ENCODE measurements around the gene SYT3. TPM values are rescaled to one million over a fixed set of nuclear protein-coding genes. Genes with fewer than 3 reads are reported as not detected.

SYT3 gene
- total and polyA plus RNA-seq, 2 of the 13 experiments (the other 11 are each of a cell fraction or from before 2014, with no cell fraction given): not detected

GRCh38 chr19:50602496-50602895 is 37.2 kb downstream of the SYT3 start:
- no TSS peak for BruUV-seq (replicated peaks)
- Histone ChIP-seq H4K20me1 (ENCODE audit: insufficient read depth, low read length) (no peaks in the 10 kb centered on the region), H3K9me3 (ENCODE audit: low read length) (no peaks in the 10 kb centered on the region), H2AFZ (ENCODE audit: low read length) (no peak overlapping the region), H3K36me3 (replicated peaks in 1 of 2; ENCODE audit: control insufficient read depth in 1 of 2, insufficient read depth in 2 of 2, low read length in 2 of 2) (no peaks in the 10 kb centered on the region), H3K9ac (ENCODE audit: insufficient read depth, low read depth, low read length) (no peak overlapping the region), H3K27ac (ENCODE audit: extremely low read length, insufficient read depth, low read length) (no peak overlapping the region), H3K4me1 (ENCODE audit: insufficient read depth, low read length) (no peaks in the 10 kb centered on the region), H3K4me3 (replicated peaks in 1 of 3; ENCODE audit: insufficient read depth in 1 of 3, low read depth in 2 of 3, low read length in 3 of 3) (no peak overlapping the region), H3K4me2 (ENCODE audit: low read depth, low read length) (no peak overlapping the region), H3K79me2 (ENCODE audit: insufficient read depth, low read length) (no peaks in the 10 kb centered on the region), H3K27me3 (ENCODE audit: control insufficient read depth in 1 of 2, insufficient read depth in 2 of 2, low read length in 2 of 2) (peaks cover 1 to 22% of the 10 kb centered on the region in 2 experiments; a peak in 2 of 5 replicates)
- FAIRE-seq (no peak), ATAC-seq (no peak), DNase-seq (ENCODE audit: low spot score) (no peak)
- intact Hi-C loops (cut with micrococcal nuclease; ENCODE audit: unreplicated experiment) (no loop called here), in situ Hi-C loops (cut with HindIII; ENCODE audit: extremely low pct_ligation_motif_present, low pct_unique_long_range_greater_than_20kb) (loop anchor here (10.0 kb wide), 1 partner anchor 182 kb away; no protein-coding TSS in a partner anchor)
- WGBS (ENCODE audit: low lambda C conversion rate): 16% methylated on average over 6 of the region's 6 CpGs
- ChIA-PET POLR2A (no interaction called here), CTCF (ENCODE audit: low intra/inter-chr PET ratio, low total read pairs) (no interaction called here)
- TF ChIP-seq CSRNP1 (CRISPR knock-in tag; IDR thresholded peaks at IDR 0.05): no peak
- no peak for TF ChIP-seq FOXJ3 (CRISPR knock-in tag; IDR thresholded peaks at IDR 0.05; ENCODE audit: borderline replicate concordance)
- no peak for TF ChIP-seq ZNF253 (CRISPR knock-in tag; IDR thresholded peaks at IDR 0.05; ENCODE audit: borderline replicate concordance)
- TF ChIP-seq ATAD3A (CRISPR knock-in tag; IDR thresholded peaks at IDR 0.05): no peak
- no peak for TF ChIP-seq HINFP (CRISPR knock-in tag; IDR thresholded peaks at IDR 0.05; ENCODE audit: low read depth)
- TF ChIP-seq ZNF790 (CRISPR knock-in tag; IDR thresholded peaks at IDR 0.05; ENCODE audit: borderline replicate concordance): no peak
- no peak for TF ChIP-seq MNT (IDR thresholded peaks at IDR 0.05)
- no peak for TF ChIP-seq ZNF616 (CRISPR knock-in tag; IDR thresholded peaks at IDR 0.05; ENCODE audit: low read depth)
- no peak for TF ChIP-seq ZNF343 (CRISPR knock-in tag; IDR thresholded peaks at IDR 0.05)
- TF ChIP-seq ZBED4 (CRISPR knock-in tag; IDR thresholded peaks at IDR 0.05; ENCODE audit: borderline replicate concordance): no peak
- TF ChIP-seq SOX6 (IDR thresholded peaks at IDR 0.05): no peak
- no peak for TF ChIP-seq SOX6 (CRISPR knock-in tag; IDR thresholded peaks at IDR 0.05)
- TF ChIP-seq ZNF589 (CRISPR knock-in tag; conservative IDR thresholded peaks at IDR 0.05): no peak
- TF ChIP-seq BRCA1 (CRISPR knock-in tag; IDR thresholded peaks at IDR 0.05): no peak
- no peak for TF ChIP-seq CCDC6 (CRISPR knock-in tag; IDR thresholded peaks at IDR 0.05)
- no peak for TF ChIP-seq ZNF598 (CRISPR knock-in tag; IDR thresholded peaks at IDR 0.05; ENCODE audit: borderline replicate concordance)
- no peak for TF ChIP-seq TAF15 (IDR thresholded peaks at IDR 0.05; ENCODE audit: low read depth, low read length, poor library complexity, severe bottlenecking)
- TF ChIP-seq ISL2 (CRISPR knock-in tag; IDR thresholded peaks at IDR 0.05): no peak

All from HepG2 (cell line).